Measurements from ENCODE around the gene VIP. TPM values are rescaled to one million over a fixed set of nuclear protein-coding genes. Genes with fewer than 3 reads are reported as not detected.

Gene VIP
- total RNA-seq, 1 experiment from 2014 or later, result not detected

GRCh38 chr6:152776833-152777232 lies 26.2 kb downstream of the VIP start:
- DNase-seq (ENCODE audit: low read depth), result no peak

- no peak for DNase-seq (ENCODE audit: low read depth)
Observed at GRCh38 chr6:152783217-152783878, 32.8 kb downstream of the VIP start.

GRCh38 chr6:152794696-152795095 lies 44.1 kb downstream of the VIP start:
- DNase-seq (ENCODE audit: low read depth), result no peak

GRCh38 chr6:152804150-152804549 lies 53.6 kb downstream of the VIP start:
- no peak for DNase-seq (ENCODE audit: low read depth)

Other genes with a start within 250 kb of the VIP start
- 7.6 and 8.7 TPM in 2 replicates for gene SYNE1, start 113.4 kb upstream of the VIP start, total RNA-seq (2014; rRNA removed; shearing (Covaris generic))
- 0.06 and 0.15 TPM in 2 replicates for gene MYCT1, start 52.9 kb upstream of the VIP start, total RNA-seq (2014; rRNA removed; shearing (Covaris generic))
- gene FBXO5, start 232.2 kb downstream of the VIP start, total RNA-seq (2014; rRNA removed; shearing (Covaris generic)), result 64.4 and 80.4 TPM in 2 replicates